Measurements from ENCODE around the gene CHCHD2.

DNA sequence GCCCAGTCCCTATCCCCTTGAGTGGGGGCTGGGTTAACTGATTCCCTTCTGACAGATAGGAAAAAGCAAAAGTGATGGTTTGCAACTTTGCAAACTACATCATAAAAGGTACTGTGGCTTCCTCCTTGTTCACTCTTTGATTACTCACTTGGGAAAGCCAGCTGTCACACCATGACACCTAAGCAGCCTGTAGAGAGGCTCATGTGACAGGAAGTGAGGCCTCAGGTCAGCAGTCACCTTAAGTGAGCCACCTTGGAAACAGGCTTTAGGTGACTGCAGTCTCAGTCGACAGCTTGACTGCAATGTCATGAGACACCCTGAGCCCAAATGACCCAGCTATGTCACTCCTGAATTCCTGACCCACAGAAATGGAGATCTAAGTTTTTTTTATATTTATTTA lies 4.3 kb upstream of the CHCHD2 start:
- TF ChIP-seq POLR2A (IDR thresholded peaks at IDR 0.05; ENCODE audit: low read depth, low read length): no peak
- TF ChIP-seq POLR2AphosphoS5 (IDR thresholded peaks at IDR 0.05; ENCODE audit: low read depth, low read length): no peak
